Calu3 (cell line): Measurements from ENCODE around the gene GLYR1. TPM values are rescaled to one million over a fixed set of nuclear protein-coding genes. Genes with fewer than 3 reads are reported as not detected.

ENCODE experiments used
- BruUV-seq: library from RNA; stranded (reverse); fragments of 400-500 nt; replicated peaks from 2 replicates; lab custom pipeline; 2021; lab: Mats Ljungman, UMichigan
- CTCF ChIA-PET: fragments of 300-600 bp; sonication (Branson Sonifier 250); formaldehyde crosslinking; loops from one replicate; lab custom pipeline; 2022; ENCODE audit warnings: antibody characterized with exemption; lab: Charles Lee
- DNase-seq: peaks from one replicate; pipeline ENCODE4 v3.0.0; 2022
- H3K27ac Mint-ChIP-seq: one replicate; pipeline ENCODE4 v1.8.0; 2022; ENCODE audit warnings: mixed read lengths; ENCODE audit not compliant: unreplicated experiment
- H3K27me3 Mint-ChIP-seq: one replicate; pipeline ENCODE4 v1.8.0; 2022; ENCODE audit warnings: mixed read lengths; ENCODE audit not compliant: unreplicated experiment
- H3K36me3 Mint-ChIP-seq: one replicate; pipeline ENCODE4 v1.8.0; 2022; ENCODE audit warnings: mild to moderate bottlenecking, moderate library complexity, mixed read lengths; ENCODE audit not compliant: insufficient read depth, unreplicated experiment
- H3K4me1 Mint-ChIP-seq: one replicate; pipeline ENCODE4 v1.8.0; 2022; ENCODE audit warnings: mild to moderate bottlenecking, low read depth, mixed read lengths; ENCODE audit not compliant: unreplicated experiment
- H3K4me3 Mint-ChIP-seq: one replicate; pipeline ENCODE4 v1.8.0; 2022; ENCODE audit warnings: mild to moderate bottlenecking, low read depth, moderate library complexity, mixed read lengths; ENCODE audit not compliant: unreplicated experiment
- H3K9me3 Mint-ChIP-seq: one replicate; pipeline ENCODE4 v1.8.0; 2022; ENCODE audit warnings: low read depth, mixed read lengths; ENCODE audit not compliant: unreplicated experiment
- intact Hi-C: fragments of 100-400 bp; cut with micrococcal nuclease; formaldehyde crosslinking; loops from one replicate; pipeline ENCODE4 v1.10.0; 2022; ENCODE audit not compliant: unreplicated experiment
- total RNA-seq: library from RNA; stranded (reverse); gene quantifications from 2 replicates; pipeline ENCODE4 v1.2.3, GENCODE V29; 2022
- TF ChIP-seq, protein P1 (sequence below): fragments of 200-600 bp; IDR thresholded peaks from one replicate; pipeline ENCODE4 v1.8.0; 2022; ENCODE audit warnings: antibody characterized with exemption; ENCODE audit not compliant: unreplicated experiment

GLYR1 gene
- total RNA-seq, 1 experiment from 2014 or later, result 158 TPM

DNA sequence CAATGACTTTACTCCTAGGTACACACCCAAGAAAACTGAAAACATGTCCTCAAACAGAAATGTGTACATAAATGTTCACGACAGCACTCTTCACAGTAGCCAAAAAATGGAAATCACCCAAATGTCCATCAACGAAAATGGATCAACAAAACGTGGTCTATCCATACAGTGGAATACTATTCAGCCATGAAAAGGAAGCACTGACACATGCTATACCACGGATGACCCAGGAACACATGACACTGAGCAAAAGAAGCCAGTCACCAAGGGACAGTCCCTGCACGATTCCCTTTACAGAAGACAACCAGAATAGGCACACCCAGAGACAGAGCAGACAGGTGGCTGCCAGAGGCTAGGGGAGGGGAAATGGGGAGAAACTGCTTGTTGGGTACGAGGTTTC, 91.4 kb downstream of the GLYR1 start:
- no peak overlapping the region for H3K27ac Mint-ChIP-seq
- H3K4me1 Mint-ChIP-seq, result no peaks in the 10 kb centered on the region
- H3K36me3 Mint-ChIP-seq, result peaks cover 64% of the 10 kb centered on the region
- TF ChIP-seq, protein P1, sequence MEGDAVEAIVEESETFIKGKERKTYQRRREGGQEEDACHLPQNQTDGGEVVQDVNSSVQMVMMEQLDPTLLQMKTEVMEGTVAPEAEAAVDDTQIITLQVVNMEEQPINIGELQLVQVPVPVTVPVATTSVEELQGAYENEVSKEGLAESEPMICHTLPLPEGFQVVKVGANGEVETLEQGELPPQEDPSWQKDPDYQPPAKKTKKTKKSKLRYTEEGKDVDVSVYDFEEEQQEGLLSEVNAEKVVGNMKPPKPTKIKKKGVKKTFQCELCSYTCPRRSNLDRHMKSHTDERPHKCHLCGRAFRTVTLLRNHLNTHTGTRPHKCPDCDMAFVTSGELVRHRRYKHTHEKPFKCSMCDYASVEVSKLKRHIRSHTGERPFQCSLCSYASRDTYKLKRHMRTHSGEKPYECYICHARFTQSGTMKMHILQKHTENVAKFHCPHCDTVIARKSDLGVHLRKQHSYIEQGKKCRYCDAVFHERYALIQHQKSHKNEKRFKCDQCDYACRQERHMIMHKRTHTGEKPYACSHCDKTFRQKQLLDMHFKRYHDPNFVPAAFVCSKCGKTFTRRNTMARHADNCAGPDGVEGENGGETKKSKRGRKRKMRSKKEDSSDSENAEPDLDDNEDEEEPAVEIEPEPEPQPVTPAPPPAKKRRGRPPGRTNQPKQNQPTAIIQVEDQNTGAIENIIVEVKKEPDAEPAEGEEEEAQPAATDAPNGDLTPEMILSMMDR, result no peak
- BruUV-seq, result no TSS peak
- no peak overlapping the region for H3K4me3 Mint-ChIP-seq
- no peaks in the 10 kb centered on the region for H3K27me3 Mint-ChIP-seq
- intact Hi-C loops, result no loop called here
- DNase-seq, result no peak
- CTCF ChIA-PET, result no interaction called here
- peaks cover 3% of the 10 kb centered on the region for H3K9me3 Mint-ChIP-seq

DNA sequence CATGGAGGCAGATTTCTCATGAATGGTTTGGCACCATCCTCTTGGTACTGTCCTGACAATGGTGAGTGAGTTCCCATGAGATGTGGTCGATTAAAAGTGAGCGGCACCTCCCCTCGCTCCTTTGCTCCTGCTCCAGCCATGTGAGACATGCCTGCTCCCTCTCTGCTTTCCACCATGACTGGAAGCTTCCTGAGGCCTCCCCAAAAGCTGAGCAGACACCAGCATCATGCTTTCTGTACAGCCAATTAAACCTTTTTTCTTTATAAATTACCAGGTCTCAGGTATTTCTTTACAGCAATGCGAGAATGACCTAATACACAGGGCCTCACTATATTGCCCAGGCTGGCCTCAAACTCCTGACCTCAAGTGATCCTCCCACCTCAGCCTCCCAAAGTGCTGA, 92.2 kb downstream of the GLYR1 start:
- TF ChIP-seq, protein P1, result no peak
- Mint-ChIP-seq H3K4me1 (no peaks in the 10 kb centered on the region), H3K9me3 (peaks cover 3% of the 10 kb centered on the region), H3K36me3 (peaks cover 66% of the 10 kb centered on the region), H3K27ac (no peak overlapping the region), H3K4me3 (no peak overlapping the region), H3K27me3 (no peaks in the 10 kb centered on the region)
- intact Hi-C loops, result no loop called here
- DNase-seq, result no peak
- no TSS peak for BruUV-seq
- CTCF ChIA-PET, result no interaction called here

DNA sequence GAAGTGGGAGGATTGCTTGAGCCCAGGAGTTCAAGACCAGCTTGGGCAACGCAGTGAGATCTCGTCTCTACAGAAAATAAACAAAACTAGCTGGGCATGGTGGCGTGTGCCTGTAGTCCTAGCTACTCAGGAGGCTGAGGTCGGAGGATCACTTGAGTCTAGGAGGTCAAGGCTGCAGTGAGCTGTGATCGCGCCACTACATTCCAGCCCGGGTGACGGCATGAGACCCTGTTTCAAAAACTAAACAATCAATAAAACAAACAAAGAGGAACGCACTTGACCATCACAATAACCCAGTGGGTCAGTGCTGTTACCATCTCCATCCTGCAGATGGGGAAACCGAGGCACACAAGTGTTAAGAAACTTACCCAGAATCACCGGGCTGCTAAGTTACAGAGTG, 93.9 kb downstream of the GLYR1 start:
- CTCF ChIA-PET, result no interaction called here
- Mint-ChIP-seq H3K4me1 (no peaks in the 10 kb centered on the region), H3K27me3 (no peaks in the 10 kb centered on the region), H3K36me3 (peaks cover 65% of the 10 kb centered on the region), H3K9me3 (peaks cover 3% of the 10 kb centered on the region), H3K4me3 (no peak overlapping the region), H3K27ac (no peak overlapping the region)
- DNase-seq, result no peak
- TF ChIP-seq, protein P1, result no peak
- BruUV-seq, result no TSS peak
- intact Hi-C loops, result no loop called here

Other genes with a start within 250 kb of the GLYR1 start
- gene UBALD1, start 232.4 kb downstream of the GLYR1 start, total RNA-seq, result 54.4 and 55.6 TPM in 2 replicates
- 105 and 114 TPM in 2 replicates for gene MGRN1, start 222.5 kb downstream of the GLYR1 start, total RNA-seq
- gene NUDT16L1, start 153.7 kb downstream of the GLYR1 start, total RNA-seq, result 30.6 and 32.6 TPM in 2 replicates
- gene ANKS3, start 113.0 kb downstream of the GLYR1 start, total RNA-seq, result 44.7 and 46.9 TPM in 2 replicates
- gene DNAAF8, start 112.8 kb downstream of the GLYR1 start, total RNA-seq, result 0.27 and 1.8 TPM in 2 replicates
- 23.6 and 25.6 TPM in 2 replicates for gene ZNF500, start 80.1 kb downstream of the GLYR1 start, total RNA-seq
- gene SEPTIN12, start 58.9 kb downstream of the GLYR1 start, total RNA-seq, result not detected in 2 replicates
- 208 and 235 TPM in 2 replicates for gene SMIM22, start 51.9 kb downstream of the GLYR1 start, total RNA-seq
- gene ROGDI, start 44.7 kb downstream of the GLYR1 start, total RNA-seq, result 17.9 and 20.8 TPM in 2 replicates
- 50.5 and 55.4 TPM in 2 replicates for gene UBN1, start 193 bp upstream of the GLYR1 start, total RNA-seq
- gene PPL, start 89.9 kb upstream of the GLYR1 start, total RNA-seq, result 75.0 and 104 TPM in 2 replicates
- 0.52 and 0.54 TPM in 2 replicates for gene SEC14L5, start 111.0 kb upstream of the GLYR1 start, total RNA-seq
- 15.8 and 16.1 TPM in 2 replicates for gene NAGPA, start 186.6 kb upstream of the GLYR1 start, total RNA-seq
- gene C16orf89, start 218.7 kb upstream of the GLYR1 start, total RNA-seq, result not detected in 2 replicates
- gene ALG1, start 224.6 kb upstream of the GLYR1 start, total RNA-seq, result 38.3 and 41.6 TPM in 2 replicates